Uterus (tissue), 2 donors: ENCODE measurements around the gene CMTM7.

ENCODE experiments used
- POLR2A ChIP-seq, 2 donors: fragments of 450-650 bp; IDR thresholded peaks; one replicate each; pipeline ENCODE4 v1.6.1; 2016; ENCODE audit warnings: antibody characterized with exemption in 2 of 2, mild to moderate bottlenecking in 1 of 2, moderate library complexity in 1 of 2
- TF ChIP-seq, protein P1 (sequence below), 4 experiments: fragments of 200-600 bp in 2 of 4; fragments of 450-650 bp in 2 of 4; sonication (generic) in 2 of 4; IDR thresholded peaks; one replicate each; pipeline ENCODE4 v1.5.1; 2016 to 2019; ENCODE audit warnings: antibody characterized with exemption in 4 of 4, mild to moderate bottlenecking in 2 of 4, moderate library complexity in 1 of 4

DNA sequence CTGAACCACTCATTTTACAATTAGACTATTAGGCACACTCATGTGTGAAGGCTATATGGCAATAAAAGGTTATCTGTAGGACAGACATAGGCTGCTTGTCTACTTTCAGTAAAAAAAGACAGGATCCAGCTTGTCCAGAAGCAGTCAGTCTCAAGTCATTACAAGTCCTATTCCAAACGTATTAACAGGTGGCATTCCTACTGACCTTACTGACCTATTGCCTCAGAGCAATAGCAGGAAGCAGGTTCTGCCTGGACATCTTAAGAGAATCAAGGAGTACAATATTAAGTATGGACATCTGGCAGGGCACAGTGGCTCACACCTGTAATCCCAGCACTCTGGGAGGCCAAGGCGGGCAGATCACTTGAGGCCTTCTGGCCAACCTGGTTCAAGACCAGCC is 104.0 kb downstream of the CMTM7 start:
- TF ChIP-seq, protein P1, sequence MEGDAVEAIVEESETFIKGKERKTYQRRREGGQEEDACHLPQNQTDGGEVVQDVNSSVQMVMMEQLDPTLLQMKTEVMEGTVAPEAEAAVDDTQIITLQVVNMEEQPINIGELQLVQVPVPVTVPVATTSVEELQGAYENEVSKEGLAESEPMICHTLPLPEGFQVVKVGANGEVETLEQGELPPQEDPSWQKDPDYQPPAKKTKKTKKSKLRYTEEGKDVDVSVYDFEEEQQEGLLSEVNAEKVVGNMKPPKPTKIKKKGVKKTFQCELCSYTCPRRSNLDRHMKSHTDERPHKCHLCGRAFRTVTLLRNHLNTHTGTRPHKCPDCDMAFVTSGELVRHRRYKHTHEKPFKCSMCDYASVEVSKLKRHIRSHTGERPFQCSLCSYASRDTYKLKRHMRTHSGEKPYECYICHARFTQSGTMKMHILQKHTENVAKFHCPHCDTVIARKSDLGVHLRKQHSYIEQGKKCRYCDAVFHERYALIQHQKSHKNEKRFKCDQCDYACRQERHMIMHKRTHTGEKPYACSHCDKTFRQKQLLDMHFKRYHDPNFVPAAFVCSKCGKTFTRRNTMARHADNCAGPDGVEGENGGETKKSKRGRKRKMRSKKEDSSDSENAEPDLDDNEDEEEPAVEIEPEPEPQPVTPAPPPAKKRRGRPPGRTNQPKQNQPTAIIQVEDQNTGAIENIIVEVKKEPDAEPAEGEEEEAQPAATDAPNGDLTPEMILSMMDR (IDR thresholded peaks at IDR 0.05) = no peak
- no peak for TF ChIP-seq POLR2A (IDR thresholded peaks at IDR 0.05)
